HAP-1 (cell line): ENCODE data around the gene COG2.

Source experiments
- DNase-seq, 2 experiments: peaks; one replicate each; pipeline ENCODE4 v3.0.0-alpha.2; 2016 to 2020; ENCODE audit warnings: low spot score in 2 of 2
- H3K27me3 ChIP-seq: fragments of 250-450 bp; sonication (Bioruptor Pico); 2 replicates; pipeline ENCODE4 v1.5.1; 2020; ENCODE audit warnings: low read depth, mild to moderate bottlenecking, moderate library complexity
- H3K36me3 ChIP-seq: fragments of 250-450 bp; sonication (Bioruptor Pico); replicated peaks from 2 replicates; pipeline ENCODE4 v1.5.1; 2020; ENCODE audit warnings: mild to moderate bottlenecking
- H3K4me1 ChIP-seq: fragments of 250-450 bp; sonication (Bioruptor Pico); 2 replicates; pipeline ENCODE4 v1.5.1; 2020; ENCODE audit warnings: mild to moderate bottlenecking
- H3K4me3 ChIP-seq: fragments of 250-450 bp; sonication (Bioruptor Pico); 2 replicates; pipeline ENCODE4 v1.5.1; 2020; ENCODE audit warnings: mild to moderate bottlenecking, moderate library complexity
- H3K9me3 ChIP-seq: fragments of 250-450 bp; sonication (Bioruptor Pico); 2 replicates; pipeline ENCODE4 v1.5.1; 2020; ENCODE audit warnings: mild to moderate bottlenecking, moderate library complexity
- in situ Hi-C: fragments of 300-500 bp; cut with MboI; formaldehyde crosslinking; loops from 3 replicates; pipeline ENCODE4 v1.14.3; 2020; ENCODE audit warnings: low sequenced_read_pairs, inconsistent platforms, mixed read lengths

The COG2 gene

DNA sequence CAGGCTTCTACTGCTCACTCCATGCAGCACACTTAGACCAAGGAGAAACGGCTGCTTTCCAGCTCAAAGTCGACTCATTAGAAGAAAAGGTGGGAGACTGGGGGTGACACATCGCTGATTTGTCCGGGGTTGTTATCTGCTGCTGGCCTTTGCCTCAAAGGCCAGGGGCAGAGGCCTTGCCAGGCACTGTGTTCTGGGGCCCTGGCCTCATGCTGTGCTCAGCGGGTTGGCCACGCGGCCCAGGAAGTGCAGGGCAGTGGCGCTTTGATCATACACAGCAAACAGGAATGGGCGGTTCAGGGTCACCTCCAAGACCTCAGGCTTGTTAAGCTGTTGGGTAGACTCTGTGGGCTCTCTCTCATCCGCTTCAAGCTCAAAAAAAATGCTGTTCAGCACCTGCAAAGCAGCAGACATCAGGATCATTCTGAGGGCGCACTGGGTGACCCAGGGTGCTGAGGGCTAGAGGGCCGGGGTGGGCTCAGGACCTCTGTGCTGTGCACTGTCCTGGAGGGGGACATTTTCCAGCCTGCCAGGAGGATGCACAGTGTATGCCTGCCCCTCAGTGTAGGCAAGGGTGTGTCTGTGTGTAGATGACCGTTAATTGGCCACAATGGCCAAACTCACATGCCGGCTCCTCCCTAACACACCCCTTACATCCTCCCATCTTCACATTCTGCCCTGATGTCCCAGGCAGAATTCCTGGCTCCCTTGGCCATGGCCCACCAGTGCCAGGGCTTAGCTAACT lies 60.8 kb downstream of the COG2 start:
- Histone ChIP-seq H3K4me3 (no peak overlapping the region), H3K9me3 (no peaks in the 10 kb centered on the region), H3K4me1 (no peaks in the 10 kb centered on the region), H3K27me3 (no peaks in the 10 kb centered on the region), H3K36me3 (no peaks in the 10 kb centered on the region)
- in situ Hi-C loops: no loop called here
- no peak for DNase-seq

DNA sequence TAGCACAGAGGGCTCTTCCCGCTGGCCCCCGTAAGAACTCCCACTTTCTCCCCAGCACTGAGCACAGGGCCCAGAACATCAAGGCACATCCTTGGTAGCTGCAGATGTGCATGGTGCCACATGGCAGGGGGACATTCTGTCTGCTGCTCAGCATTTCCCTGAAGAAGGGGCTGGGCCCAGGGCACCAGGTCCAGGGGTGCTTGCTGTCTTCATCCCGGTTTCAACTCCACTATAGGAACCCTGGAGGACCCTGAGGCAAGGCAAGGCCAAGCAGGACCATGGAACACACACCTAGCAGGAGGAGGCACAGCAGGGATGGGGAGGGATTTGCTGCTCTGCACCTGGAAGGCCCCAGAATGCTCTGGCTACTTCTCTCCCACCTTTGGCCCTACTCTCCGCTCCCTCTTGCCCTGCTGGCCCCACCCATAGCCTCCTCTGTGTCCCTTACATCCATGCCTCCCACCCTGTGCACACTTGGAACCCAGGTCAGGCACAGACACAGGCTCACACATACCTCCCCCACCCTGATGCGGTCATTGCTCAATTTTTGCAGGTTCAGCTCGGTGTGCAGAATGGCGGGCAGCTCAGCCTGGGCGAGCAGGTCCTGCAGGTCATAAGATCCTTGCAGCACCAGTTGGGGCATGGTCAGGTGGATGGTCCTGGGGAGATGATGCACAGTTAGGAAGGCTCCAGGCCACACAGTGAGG lies 61.6 kb downstream of the COG2 start:
- Histone ChIP-seq H3K9me3 (no peaks in the 10 kb centered on the region), H3K4me1 (no peaks in the 10 kb centered on the region), H3K27me3 (no peaks in the 10 kb centered on the region), H3K36me3 (no peaks in the 10 kb centered on the region), H3K4me3 (no peak overlapping the region)
- in situ Hi-C loops: no loop called here
- no peak for DNase-seq

- Histone ChIP-seq H3K27me3 (no peaks in the 10 kb centered on the region), H3K9me3 (no peaks in the 10 kb centered on the region), H3K4me1 (no peaks in the 10 kb centered on the region), H3K4me3 (no peak overlapping the region), H3K36me3 (no peaks in the 10 kb centered on the region)
- in situ Hi-C loops: no loop called here
- DNase-seq: no peak
Observed at GRCh38 chr1:230704830-230705229, 62.5 kb downstream of the COG2 start.

GRCh38 chr1:230705289-230706019 lies 63.2 kb downstream of the COG2 start:
- Histone ChIP-seq H3K27me3 (no peaks in the 10 kb centered on the region), H3K4me1 (no peaks in the 10 kb centered on the region), H3K4me3 (no peak overlapping the region), H3K36me3 (no peaks in the 10 kb centered on the region), H3K9me3 (no peaks in the 10 kb centered on the region)
- in situ Hi-C loops: no loop called here
- DNase-seq: no peak

- Histone ChIP-seq H3K27me3 (no peaks in the 10 kb centered on the region), H3K9me3 (no peaks in the 10 kb centered on the region), H3K36me3 (no peaks in the 10 kb centered on the region), H3K4me1 (no peaks in the 10 kb centered on the region), H3K4me3 (no peak overlapping the region)
- in situ Hi-C loops: no loop called here
- DNase-seq: no peak
Observed at GRCh38 chr1:230706020-230706699, 63.9 kb downstream of the COG2 start.

- in situ Hi-C loops: no loop called here
- DNase-seq: no peak
- H3K36me3 ChIP-seq: no peaks in the 10 kb centered on the region
- H3K4me3 ChIP-seq: no peak overlapping the region
- H3K27me3 ChIP-seq: no peaks in the 10 kb centered on the region
- H3K4me1 ChIP-seq: no peaks in the 10 kb centered on the region
- no peaks in the 10 kb centered on the region for H3K9me3 ChIP-seq
Observed at GRCh38 chr1:230706887-230707731, 64.8 kb downstream of the COG2 start.

DNA sequence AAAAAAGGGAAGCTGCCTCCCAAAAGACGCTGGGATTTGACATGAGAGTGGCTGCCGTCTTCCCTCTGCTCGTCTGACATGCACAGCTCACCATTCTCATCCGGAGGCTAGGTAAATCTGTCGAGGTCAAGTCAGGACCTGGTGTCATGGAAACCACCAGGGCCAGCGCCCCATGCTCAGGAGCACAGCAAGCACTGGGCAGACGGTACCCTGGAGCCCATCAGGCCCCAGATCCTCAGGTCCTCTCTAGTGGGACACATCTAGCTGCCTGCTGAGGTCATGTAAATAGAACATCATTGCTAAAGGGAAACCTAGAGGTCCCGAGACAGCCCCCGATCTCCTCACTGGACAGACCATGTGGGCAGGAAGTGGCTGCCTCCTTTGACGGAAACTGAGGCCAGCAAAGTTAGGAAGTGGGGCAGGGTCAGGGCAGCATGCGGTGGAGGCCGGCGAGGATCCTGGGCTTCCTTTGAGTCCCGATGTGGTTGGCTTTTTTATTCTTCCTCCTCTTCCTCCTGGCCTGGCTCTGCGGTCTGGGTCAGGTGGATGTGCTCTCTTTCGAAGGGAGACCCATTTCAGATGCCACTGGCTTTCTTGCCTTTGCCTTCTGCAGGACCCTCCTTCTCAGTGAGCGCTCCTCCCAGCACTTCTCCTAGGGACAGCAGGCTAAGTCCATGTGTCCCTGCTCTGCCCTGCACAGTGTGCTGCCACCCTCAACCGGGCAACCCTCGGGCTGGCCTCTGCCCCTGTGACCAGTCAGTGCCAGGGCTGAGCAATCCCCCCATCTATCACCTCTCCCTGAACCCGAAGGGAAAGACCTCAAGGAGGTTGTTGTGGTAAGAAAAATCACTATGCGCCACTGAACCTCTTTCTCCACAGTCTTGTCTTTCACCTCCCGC lies 65.7 kb downstream of the COG2 start:
- in situ Hi-C loops: no loop called here
- Histone ChIP-seq H3K9me3 (no peaks in the 10 kb centered on the region), H3K4me1 (no peaks in the 10 kb centered on the region), H3K27me3 (no peaks in the 10 kb centered on the region), H3K4me3 (no peak overlapping the region), H3K36me3 (no peaks in the 10 kb centered on the region)
- no peak for DNase-seq

DNA sequence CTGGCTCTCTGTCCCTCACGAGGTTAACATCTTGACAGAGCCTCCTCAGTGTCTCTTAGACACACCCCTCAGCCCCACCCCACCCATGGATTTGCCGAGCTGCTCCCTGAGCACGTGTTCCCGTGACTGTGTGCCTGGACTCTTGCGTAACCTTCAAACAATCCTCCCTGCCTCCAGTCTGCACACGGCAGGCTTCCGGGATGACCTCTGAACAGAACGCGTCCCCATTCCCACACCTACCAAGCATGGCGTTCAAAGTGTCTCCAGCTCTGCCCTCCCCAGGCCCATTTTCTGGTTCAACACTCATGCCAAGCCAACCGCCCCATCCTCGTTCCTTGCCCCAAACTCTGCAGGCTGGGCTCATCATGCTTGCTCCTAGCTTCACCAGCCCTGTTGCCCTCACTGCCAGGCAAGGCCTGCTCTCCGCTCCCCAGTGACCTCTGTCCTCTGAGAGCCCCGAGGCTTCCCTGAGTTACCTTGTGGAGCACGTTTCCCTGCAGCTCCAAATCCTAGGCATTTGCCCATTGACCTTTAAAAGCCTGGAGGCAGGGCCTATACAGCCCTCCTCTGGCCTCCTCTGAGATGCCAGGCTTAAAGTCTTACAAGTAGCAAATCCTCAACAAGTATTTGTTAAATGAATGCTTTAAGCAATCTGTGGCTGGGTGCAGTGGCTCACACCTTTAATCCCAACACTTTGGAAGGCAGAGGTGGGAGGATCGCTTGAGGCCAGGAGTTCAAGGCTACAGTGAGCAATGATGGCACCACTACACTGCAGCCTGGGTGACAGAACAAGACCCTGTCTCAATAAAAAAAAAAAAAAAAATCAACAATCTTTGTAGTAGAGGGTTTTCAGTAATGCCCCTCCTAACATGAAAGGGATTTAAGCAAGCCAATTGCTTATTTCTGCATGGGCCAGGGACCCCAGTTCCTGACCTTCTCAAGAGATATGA lies 66.6 kb downstream of the COG2 start:
- Histone ChIP-seq H3K4me1 (no peaks in the 10 kb centered on the region), H3K4me3 (no peak overlapping the region), H3K27me3 (no peaks in the 10 kb centered on the region), H3K36me3 (no peaks in the 10 kb centered on the region), H3K9me3 (no peaks in the 10 kb centered on the region)
- DNase-seq: peak in 1 of 2 experiments; percentile 27
- in situ Hi-C loops: no loop called here

GRCh38 chr1:230709619-230710542 lies 67.6 kb downstream of the COG2 start:
- Histone ChIP-seq H3K36me3 (no peaks in the 10 kb centered on the region), H3K4me1 (no peaks in the 10 kb centered on the region), H3K4me3 (no peak overlapping the region), H3K9me3 (no peaks in the 10 kb centered on the region), H3K27me3 (no peaks in the 10 kb centered on the region)
- DNase-seq: no peak
- in situ Hi-C loops: no loop called here

DNA sequence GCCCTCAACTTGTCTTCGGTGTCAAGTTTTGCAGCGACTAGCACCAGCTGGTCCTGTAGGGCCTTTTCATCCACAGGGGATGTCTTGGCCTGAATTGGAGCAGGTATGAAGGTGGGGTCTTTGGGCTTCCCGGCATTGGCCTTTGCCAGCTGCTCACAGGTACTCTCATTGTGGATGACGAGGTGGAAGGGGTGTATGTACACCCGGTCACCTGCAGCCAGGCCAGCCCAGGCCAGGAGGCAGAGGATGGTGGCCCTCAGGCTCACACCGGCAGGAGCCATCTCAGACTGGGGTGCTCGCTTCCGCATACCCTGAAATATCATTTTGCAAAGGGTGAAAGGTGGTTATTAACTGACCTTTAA lies 68.2 kb downstream of the COG2 start:
- H3K4me3 ChIP-seq: no peak overlapping the region
- H3K9me3 ChIP-seq: no peaks in the 10 kb centered on the region
- no peak for DNase-seq
- in situ Hi-C loops: no loop called here
- H3K27me3 ChIP-seq: no peaks in the 10 kb centered on the region
- H3K36me3 ChIP-seq: no peaks in the 10 kb centered on the region
- no peaks in the 10 kb centered on the region for H3K4me1 ChIP-seq

- no peak for DNase-seq
- in situ Hi-C loops: no loop called here
- Histone ChIP-seq H3K4me1 (no peaks in the 10 kb centered on the region), H3K27me3 (no peaks in the 10 kb centered on the region), H3K4me3 (no peak overlapping the region), H3K36me3 (no peaks in the 10 kb centered on the region), H3K9me3 (no peaks in the 10 kb centered on the region)
Observed at GRCh38 chr1:230711245-230711644, 69.0 kb downstream of the COG2 start.
